ENCODE results near the gene CHAMP1.

CHAMP1 gene

GRCh38 chr13:114299604-114300305 lies 14.5 kb upstream of the CHAMP1 start:
- H3K27ac ChIP-seq: no peak overlapping the region

GRCh38 chr13:114303700-114304327 lies 10.5 kb upstream of the CHAMP1 start:
- Histone ChIP-seq H3K27ac (no peak overlapping the region), H3K4me3 (no peak overlapping the region)
- DNase-seq (ENCODE audit: low spot score): no peak
- no peak for TF ChIP-seq CTCF (IDR thresholded peaks at IDR 0.05)

More at GRCh38 chr13:114299604-114300305, 14.5 kb upstream of the CHAMP1 start:
- no peak for DNase-seq (ENCODE audit: low spot score)
- H3K4me3 ChIP-seq: no peak overlapping the region
- no peak for TF ChIP-seq CTCF (IDR thresholded peaks at IDR 0.05)

- H3K4me3 ChIP-seq: no peak overlapping the region
- TF ChIP-seq CTCF (IDR thresholded peaks at IDR 0.05): no peak
- no peak for DNase-seq (ENCODE audit: low spot score)
- no peak overlapping the region for H3K27ac ChIP-seq
Observed at GRCh38 chr13:114304346-114305034, 9.8 kb upstream of the CHAMP1 start.

GRCh38 chr13:114309086-114309485 lies 5.2 kb upstream of the CHAMP1 start:
- H3K4me3 ChIP-seq: no peak overlapping the region
- no peak for TF ChIP-seq CTCF (IDR thresholded peaks at IDR 0.05)
- H3K27ac ChIP-seq: no peak overlapping the region
- DNase-seq (ENCODE audit: low spot score): no peak

- Histone ChIP-seq H3K27ac (no peak overlapping the region), H3K4me3 (no peak overlapping the region)
- TF ChIP-seq CTCF (IDR thresholded peaks at IDR 0.05): no peak
- DNase-seq (ENCODE audit: low spot score): no peak
Observed at GRCh38 chr13:114309806-114310410, 4.4 kb upstream of the CHAMP1 start.

- Histone ChIP-seq H3K4me3 (no peak overlapping the region), H3K27ac (no peak overlapping the region)
- DNase-seq (ENCODE audit: low spot score): no peak
- no peak for TF ChIP-seq CTCF (IDR thresholded peaks at IDR 0.05)
Observed at GRCh38 chr13:114310956-114311355, 3.3 kb upstream of the CHAMP1 start.
